HCT116 (cell line): ENCODE data around the gene MBNL2. TPM values are rescaled to one million over a fixed set of nuclear protein-coding genes. Genes with fewer than 3 reads are reported as not detected.

Experiments
- ATAC-seq: fragments of 200-7000 bp; cut with Tn5 transposase; 2 replicates; pipeline ENCODE4 v1.9.1; 2020; ENCODE audit warnings: mild to moderate bottlenecking, moderate library complexity
- BruUV-seq: library from RNA; stranded (reverse); fragments of 400-500 nt; replicated peaks from 2 replicates; lab custom pipeline; 2021; lab: Mats Ljungman, UMichigan
- CTCF ChIA-PET: fragments of 300-600 bp; sonication (Branson Sonifier 250); formaldehyde crosslinking; loops from one replicate; lab custom pipeline; 2021; ENCODE audit warnings: antibody characterized with exemption; lab: Charles Lee
- POLR2A ChIA-PET: fragments of 300-600, 350-600 bp; sonication (Branson Sonifier 250); formaldehyde crosslinking; loops from one replicate; lab custom pipeline; 2021; ENCODE audit warnings: antibody characterized with exemption; lab: Charles Lee
- RAD21 ChIA-PET, 2 experiments: fragments of 300-600 bp; sonication (Branson Sonifier 250); formaldehyde crosslinking; loops; one replicate each; lab custom pipeline; 2023; ENCODE audit warnings: low total read pairs in 2 of 2; ENCODE audit not compliant: uncharacterized antibody in 2 of 2, unreplicated experiment in 2 of 2, low non-redundant PET in 1 of 2; lab: Charles Lee
- DNase-seq: peaks from one replicate; pipeline ENCODE4 v3.0.0-alpha.2; 2010; ENCODE audit warnings: low read depth, low spot score
- H2AFZ ChIP-seq: fragments of 200-600 bp; shearing (Covaris generic), sonication (generic); 2 replicates; pipeline ENCODE4 v1.6.1; 2017; ENCODE audit warnings: low read depth, mixed run types, mixed read lengths, antibody characterized with exemption, low read length; ENCODE audit not compliant: poor library complexity, severe bottlenecking
- H3K27ac ChIP-seq: 2 replicates; pipeline ENCODE4 v1.5.1; 2012; ENCODE audit warnings: low read depth, low read length
- H3K27me3 ChIP-seq: fragments of 200-600 bp; sonication (generic); 2 replicates; pipeline ENCODE4 v1.6.1; 2016; ENCODE audit warnings: mixed run types, low read length, mixed read lengths; ENCODE audit not compliant: insufficient read depth
- H3K36me3 ChIP-seq, 2 experiments: fragments of 200-500 bp in 1 of 2; fragments of 200-600 bp in 1 of 2; sonication (Bioruptor generic) in 1 of 2; sonication (generic) in 1 of 2; 2 replicates each; pipeline versions ENCODE4 v1.5.1 to v1.6.1; 2014 to 2016; ENCODE audit warnings: low read length in 2 of 2, inconsistent platforms in 1 of 2, mixed read lengths in 1 of 2, mixed run types in 1 of 2; ENCODE audit not compliant: insufficient read depth in 2 of 2, control insufficient read depth in 1 of 2
- H3K4me1 ChIP-seq, 2 experiments: fragments of 200-600 bp in 1 of 2; sonication (generic) in 1 of 2; 2 replicates each; pipeline versions ENCODE4 v1.5.1 to v1.6.1; 2012 to 2017; ENCODE audit warnings: low read length in 2 of 2, inconsistent platforms in 1 of 2, mild to moderate bottlenecking in 1 of 2, mixed read lengths in 1 of 2, mixed run types in 1 of 2, moderate library complexity in 1 of 2; ENCODE audit not compliant: insufficient read depth in 2 of 2, control insufficient read depth in 1 of 2
- H3K4me2 ChIP-seq: fragments of 200-600 bp; sonication (generic); 2 replicates; pipeline ENCODE4 v1.6.1; 2017; ENCODE audit warnings: mixed run types, low read length, mixed read lengths
- H3K4me3 ChIP-seq, 2 experiments: fragments of 200-600 bp in 1 of 2; sonication (generic) in 1 of 2; replicated peaks in 1 of 2; 2 replicates each; pipeline ENCODE4 v1.5.1; 2011 to 2016; ENCODE audit warnings: low read length in 2 of 2, control low read depth in 1 of 2, low read depth in 1 of 2, mild to moderate bottlenecking in 1 of 2, mixed read lengths in 1 of 2, mixed run types in 1 of 2
- H3K79me2 ChIP-seq: fragments of 200-600 bp; sonication (generic); 2 replicates; pipeline ENCODE4 v1.6.1; 2017; ENCODE audit warnings: mild to moderate bottlenecking, mixed run types, low read length, moderate library complexity, mixed read lengths; ENCODE audit not compliant: insufficient read depth
- H3K9ac ChIP-seq: fragments of 200-600 bp; sonication (generic); 2 replicates; pipeline ENCODE4 v1.6.1; 2016; ENCODE audit warnings: low read length, mixed read lengths
- H3K9me2 ChIP-seq: fragments of 200-600 bp; sonication (generic), shearing (Covaris generic); 2 replicates; pipeline ENCODE4 v1.6.1; 2017; ENCODE audit warnings: mixed run types, mild to moderate bottlenecking, moderate library complexity; ENCODE audit not compliant: insufficient read depth
- H3K9me3 ChIP-seq, 2 experiments: fragments of 200-500 bp in 1 of 2; fragments of 200-600 bp in 1 of 2; sonication (Bioruptor generic) in 1 of 2; sonication (generic) in 1 of 2; 2 replicates each; pipeline ENCODE4 v1.6.1; 2014 to 2017; ENCODE audit warnings: low read length in 2 of 2, mixed read lengths in 2 of 2, inconsistent platforms in 1 of 2, low read depth in 1 of 2, mild to moderate bottlenecking in 1 of 2, mixed run types in 1 of 2, moderate library complexity in 1 of 2; ENCODE audit not compliant: control insufficient read depth in 1 of 2, insufficient read depth in 1 of 2
- H4K20me1 ChIP-seq: fragments of 200-600 bp; sonication (generic), shearing (Covaris generic); 2 replicates; pipeline ENCODE4 v1.6.1; 2017; ENCODE audit warnings: mixed run types, mild to moderate bottlenecking, moderate library complexity; ENCODE audit not compliant: insufficient read depth
- ATF3 ChIP-seq: IDR thresholded peaks from 2 replicates; pipeline ENCODE4 v1.6.1; 2012
- CBX3 ChIP-seq: IDR thresholded peaks from 2 replicates; pipeline ENCODE4 v1.6.1; 2012; ENCODE audit warnings: low read depth
- CEBPB ChIP-seq: IDR thresholded peaks from 2 replicates; pipeline ENCODE4 v1.6.1; 2012; ENCODE audit warnings: low read depth
- CTCF ChIP-seq, 3 experiments: fragments of 200-600 bp in 1 of 3; sonication (generic) in 1 of 3; IDR thresholded peaks in 2 of 3; conservative IDR thresholded peaks in 1 of 3; 2 replicates each; pipeline ENCODE4 v1.5.1; 2012 to 2017; ENCODE audit warnings: low read depth in 2 of 3, low read length in 2 of 3, antibody characterized with exemption in 1 of 3, borderline replicate concordance in 1 of 3, control low read depth in 1 of 3, mild to moderate bottlenecking in 1 of 3, mixed read lengths in 1 of 3, mixed run types in 1 of 3, moderate library complexity in 1 of 3; ENCODE audit not compliant: insufficient read depth in 1 of 3
- ELF1 ChIP-seq: IDR thresholded peaks from 2 replicates; pipeline ENCODE4 v1.6.1; 2012; ENCODE audit warnings: low read depth, borderline replicate concordance
- EZH2 ChIP-seq: fragments of 200-600 bp; sonication (generic); IDR thresholded peaks from 2 replicates; pipeline ENCODE4 v1.6.1; 2017; ENCODE audit warnings: antibody characterized with exemption, mixed run types
- EZH2phosphoT487 ChIP-seq: fragments of 200-600 bp; IDR thresholded peaks from 2 replicates; pipeline ENCODE4 v1.6.1; 2018; ENCODE audit warnings: antibody characterized with exemption, borderline replicate concordance
- MAX ChIP-seq: IDR thresholded peaks from 2 replicates; pipeline ENCODE4 v1.6.1; 2012
- POLR2A ChIP-seq: IDR thresholded peaks from 2 replicates; pipeline ENCODE4 v1.7.0; 2011; ENCODE audit warnings: borderline replicate concordance; ENCODE audit not compliant: insufficient read depth, insufficient read length; ENCODE audit errors: extremely low read depth
- POLR2AphosphoS5 ChIP-seq: IDR thresholded peaks from 2 replicates; pipeline ENCODE4 v1.6.1; 2011; ENCODE audit warnings: mild to moderate bottlenecking, low read depth, low read length, moderate library complexity
- RAD21 ChIP-seq: IDR thresholded peaks from 2 replicates; pipeline ENCODE4 v1.6.1; 2012; ENCODE audit warnings: low read depth, mild to moderate bottlenecking
- REST ChIP-seq: IDR thresholded peaks from 2 replicates; pipeline ENCODE4 v1.6.1; 2012; ENCODE audit warnings: low read depth
- SIN3A ChIP-seq: IDR thresholded peaks from 2 replicates; pipeline ENCODE4 v1.6.1; 2012; ENCODE audit warnings: low read depth
- SRF ChIP-seq: IDR thresholded peaks from 2 replicates; pipeline ENCODE4 v1.6.1; 2012; ENCODE audit warnings: low read depth
- ZFX ChIP-seq: fragments of 450-650 bp; IDR thresholded peaks from 2 replicates; pipeline ENCODE4 v1.6.1; 2017
- intact Hi-C: fragments of 100-400 bp; cut with micrococcal nuclease; formaldehyde crosslinking; loops from 2 replicates; pipeline ENCODE4 v1.10.0; 2022
- total RNA-seq: library from RNA; stranded (reverse); gene quantifications from one replicate; pipeline ENCODE4 v1.2.1, GENCODE V29; 2021; ENCODE audit not compliant: unreplicated experiment

The MBNL2 gene
- total RNA-seq, 1 experiment from 2014 or later = 73.9 TPM

- TF ChIP-seq REST (no peak), RAD21 (no peak), EZH2phosphoT487 (no peak)
These were observed 39.9 kb downstream of the MBNL2 start (continued) for GRCh38 chr13:97262058-97262457.

- ATAC-seq (no peak), DNase-seq (no peak)
- Histone ChIP-seq H3K9me3 (no peaks in the 10 kb centered on the region), H3K27me3 (no peaks in the 10 kb centered on the region), H3K4me3 (no peak overlapping the region), H3K36me3 (no peaks in the 10 kb centered on the region; a peak in 1 of 4 replicates), H3K9ac (no peak overlapping the region), H2AFZ (no peak overlapping the region), H4K20me1 (no peaks in the 10 kb centered on the region), H3K79me2 (peaks cover 61% of the 10 kb centered on the region), H3K9me2 (no peaks in the 10 kb centered on the region), H3K4me2 (no peak overlapping the region), H3K4me1 (peaks cover 95 to 97% of the 10 kb centered on the region in 2 experiments), H3K27ac (peak overlapping the region; percentile 100)
- ChIA-PET CTCF (no interaction called here), RAD21 (no interaction called here), POLR2A (no interaction called here)
- BruUV-seq = no TSS peak
- no peak for TF ChIP-seq POLR2A
- no peak for TF ChIP-seq REST
- no peak for TF ChIP-seq CEBPB
- TF ChIP-seq RAD21 = no peak
- TF ChIP-seq MAX = no peak
- TF ChIP-seq SRF = no peak
- no peak for TF ChIP-seq ELF1
- no peak for TF ChIP-seq EZH2
- no peak for TF ChIP-seq CTCF (IDR thresholded peaks at IDR 0.05 in 2 of 3, conservative IDR thresholded peaks at IDR 0.05 in 1 of 3; ENCODE audit: borderline replicate concordance in 1 of 3, insufficient read depth in 1 of 3, low read depth in 2 of 3, low read length in 2 of 3)
- no peak for TF ChIP-seq ZFX
- no peak for TF ChIP-seq ATF3
- TF ChIP-seq POLR2AphosphoS5 = no peak
- no peak for TF ChIP-seq CBX3
- no peak for TF ChIP-seq EZH2phosphoT487
- no peak for TF ChIP-seq SIN3A
- intact Hi-C loops = no loop called here
These were observed 41.0 kb downstream of the MBNL2 start for GRCh38 chr13:97263160-97263559.
